A549 (cell line): ENCODE results near the gene CHD6. TPM values are rescaled to one million over a fixed set of nuclear protein-coding genes. Genes with fewer than 3 reads are reported as not detected.

Source experiments
- ATAC-seq, 2 experiments: fragments of 200-7000 bp in 1 of 2; fragments of >200 bp in 1 of 2; cut with Nextera tagmentation in 1 of 2; cut with Tn5 transposase in 1 of 2; 3 replicates each; pipeline versions ENCODE4 v1.8.0 to v1.9.1; 2018 to 2020; ENCODE audit warnings: mild to moderate bottlenecking in 1 of 2, moderate library complexity in 1 of 2
- CTCF ChIA-PET: fragments of 300-600 bp; sonication (Branson Sonifier 250); formaldehyde crosslinking; extraction: SDS; loops from one replicate; lab custom pipeline; 2021; ENCODE audit warnings: antibody characterized with exemption, inconsistent platforms; lab: Yijun Ruan, JAX
- POLR2A ChIA-PET: fragments of 350-600 bp; formaldehyde crosslinking; extraction: SDS; loops from one replicate; lab custom pipeline; 2021; ENCODE audit warnings: antibody characterized with exemption, inconsistent platforms; lab: Yijun Ruan, JAX
- DNase-seq, 2 experiments: peaks; one replicate each; pipeline versions ENCODE4 v3.0.0 to v3.0.0-alpha.2; 2011 to 2016; ENCODE audit warnings: low read depth in 1 of 2, low spot score in 1 of 2
- FAIRE-seq: peaks from 2 replicates; lab custom pipeline; 2011; peaks lifted over from hg19 to GRCh38; lab: Jason Lieb, UNC
- H3K27ac ChIP-seq, 2 experiments: fragments of >200 bp; sonication (Bioruptor Twin); formaldehyde crosslinking; 3 replicates each; pipeline ENCODE4 v1.5.1; 2016 to 2017
- H3K4me1 ChIP-seq: fragments of >200 bp; sonication (Bioruptor Twin); formaldehyde crosslinking; 3 replicates; pipeline ENCODE4 v1.6.1; 2016
- H3K4me2 ChIP-seq: fragments of >200 bp; sonication (Bioruptor Twin); formaldehyde crosslinking; 3 replicates; pipeline ENCODE4 v1.6.1; 2016
- H3K4me3 ChIP-seq: fragments of >200 bp; sonication (Bioruptor Twin); formaldehyde crosslinking; 3 replicates; pipeline ENCODE4 v1.5.1; 2016
- H3K9me3 ChIP-seq: fragments of >200 bp; sonication (Bioruptor Twin); formaldehyde crosslinking; 3 replicates; pipeline ENCODE4 v1.6.1; 2016
- CHD4 ChIP-seq: fragments of 200-600 bp; sonication (generic); IDR thresholded peaks from 2 replicates; pipeline ENCODE4 v1.6.1; 2016; ENCODE audit warnings: antibody characterized with exemption, mild to moderate bottlenecking, borderline replicate concordance
- EHMT2 ChIP-seq: fragments of 200-600 bp; sonication (generic); IDR thresholded peaks from 2 replicates; pipeline ENCODE4 v1.6.1; 2016; ENCODE audit warnings: antibody characterized with exemption, low read depth, mild to moderate bottlenecking, moderate library complexity
- HMGXB4 ChIP-seq: fragments of 250-450 bp; sonication (Bioruptor Pico); IDR thresholded peaks from 2 replicates; pipeline ENCODE4 v1.5.0; 2021; ENCODE audit warnings: mild to moderate bottlenecking, moderate library complexity, borderline replicate concordance
- HOXB5 ChIP-seq: fragments of 250-450 bp; sonication (Bioruptor Pico); IDR thresholded peaks from 2 replicates; pipeline ENCODE4 v1.5.0; 2020; ENCODE audit warnings: mild to moderate bottlenecking, moderate library complexity
- JUNB ChIP-seq: fragments of >200 bp; sonication (Bioruptor Twin); formaldehyde crosslinking; IDR thresholded peaks from 2 replicates; pipeline ENCODE4 v1.6.1; 2016
- MAX ChIP-seq: IDR thresholded peaks from 2 replicates; pipeline ENCODE4 v1.6.1; 2012
- MYC ChIP-seq: IDR thresholded peaks from 2 replicates; pipeline ENCODE4 v1.6.1; 2012; ENCODE audit warnings: mild to moderate bottlenecking, inconsistent platforms, low read length, improper control_type of control experiment, borderline replicate concordance
- POLR2A ChIP-seq: IDR thresholded peaks from 2 replicates; pipeline ENCODE4 v1.6.1; 2012; ENCODE audit warnings: mild to moderate bottlenecking, low read length
- POLR2AphosphoS2 ChIP-seq: conservative IDR thresholded peaks from 2 replicates; pipeline ENCODE4 v1.6.1; 2012; ENCODE audit warnings: low read length, improper control_type of control experiment, inconsistent platforms
- RAD21 ChIP-seq, 2 experiments: fragments of >200 bp in 1 of 2; sonication (Bioruptor Twin) in 1 of 2; formaldehyde crosslinking in 1 of 2; IDR thresholded peaks in 1 of 2; conservative IDR thresholded peaks in 1 of 2; 2 replicates in 1 of 2; 3 replicates in 1 of 2; pipeline ENCODE4 v1.6.1; 2012 to 2018; ENCODE audit warnings: inconsistent platforms in 1 of 2
- REST ChIP-seq: fragments of 200-600 bp; sonication (generic); IDR thresholded peaks from 2 replicates; pipeline ENCODE4 v1.6.1; 2016; ENCODE audit warnings: antibody characterized with exemption, mild to moderate bottlenecking, moderate library complexity
- RFX5 ChIP-seq: fragments of 450-650 bp; IDR thresholded peaks from 2 replicates; pipeline ENCODE4 v1.7.1; 2014; ENCODE audit warnings: antibody characterized with exemption, mild to moderate bottlenecking, moderate library complexity
- TFCP2L1 ChIP-seq: fragments of 250-450 bp; sonication (Bioruptor Pico); IDR thresholded peaks from 2 replicates; pipeline ENCODE4 v1.5.0; 2021; ENCODE audit warnings: mild to moderate bottlenecking
- ZNF302 ChIP-seq: fragments of 250-450 bp; sonication (Bioruptor Pico); IDR thresholded peaks from 2 replicates; pipeline ENCODE4 v1.9.0; 2021; ENCODE audit warnings: inconsistent platforms, mild to moderate bottlenecking, moderate library complexity
- WGBS: methylation state at CpG from one replicate; pipeline ENCODE4 v1.1.6; 2017; ENCODE audit errors: missing lambda C conversion rate; 5-methylcytosine and 5-hydroxymethylcytosine counted together
- polyA plus RNA-seq, 4 experiments: library from polyadenylated mRNA; depleted of rRNA in 3 of 4; stranded (reverse); fragments of >200 nt; fragmentation: RNase III in 1 of 4; extraction: RNeasy Plus Mini Kit Qiagen cat#74134 plus additional on column Dnase treatment in 1 of 4; gene quantifications; 2 replicates in 3 of 4; 3 replicates in 1 of 4; pipeline ENCODE4 v1.2.3, GENCODE V29; 2011 to 2017
- TF ChIP-seq, protein P1 (sequence below): fragments of >200 bp; sonication (Bioruptor Twin); formaldehyde crosslinking; IDR thresholded peaks from 2 replicates; pipeline ENCODE4 v1.6.1; 2016
- TF ChIP-seq, protein P2 (sequence below): fragments of 150-350 bp; IDR thresholded peaks from 2 replicates; pipeline ENCODE4 v1.6.1; 2014; ENCODE audit warnings: low read depth, mild to moderate bottlenecking, low read length
- TF ChIP-seq, protein P3 (sequence below): IDR thresholded peaks from 2 replicates; pipeline ENCODE4 v1.6.1; 2012

The CHD6 gene
- polyA plus RNA-seq, 2 of the 4 experiments (the other 2 are of a cell fraction), result 8.2 to 22.6 TPM

GRCh38 chr20:41524980-41525613 lies 93.1 kb downstream of the CHD6 start (continued):
- TF ChIP-seq ZNF302 (CRISPR knock-in tag), result no peak

GRCh38 chr20:41523857-41524256 lies 94.3 kb downstream of the CHD6 start:
- 94% methylated on average over 5 of the region's 5 CpGs for WGBS
- Histone ChIP-seq H3K27ac (no peak overlapping the region), H3K4me1 (no peaks in the 10 kb centered on the region), H3K9me3 (no peaks in the 10 kb centered on the region), H3K4me3 (no peak overlapping the region), H3K4me2 (no peak overlapping the region)
- TF ChIP-seq TFCP2L1 (no peak), RFX5 (no peak), POLR2A (no peak), POLR2AphosphoS2 (no peak), MYC (no peak), EHMT2 (no peak), HMGXB4 (CRISPR knock-in tag) (no peak), RAD21 (conservative IDR thresholded peaks at IDR 0.05 in 1 of 2, IDR thresholded peaks at IDR 0.05 in 1 of 2) (no peak), REST (no peak), MAX (no peak), CHD4 (no peak), HOXB5 (CRISPR knock-in tag) (no peak), JUNB (no peak)
- TF ChIP-seq, protein P1, sequence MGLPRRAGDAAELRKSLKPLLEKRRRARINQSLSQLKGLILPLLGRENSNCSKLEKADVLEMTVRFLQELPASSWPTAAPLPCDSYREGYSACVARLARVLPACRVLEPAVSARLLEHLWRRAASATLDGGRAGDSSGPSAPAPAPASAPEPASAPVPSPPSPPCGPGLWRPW, result no peak
- TF ChIP-seq, protein P2, sequence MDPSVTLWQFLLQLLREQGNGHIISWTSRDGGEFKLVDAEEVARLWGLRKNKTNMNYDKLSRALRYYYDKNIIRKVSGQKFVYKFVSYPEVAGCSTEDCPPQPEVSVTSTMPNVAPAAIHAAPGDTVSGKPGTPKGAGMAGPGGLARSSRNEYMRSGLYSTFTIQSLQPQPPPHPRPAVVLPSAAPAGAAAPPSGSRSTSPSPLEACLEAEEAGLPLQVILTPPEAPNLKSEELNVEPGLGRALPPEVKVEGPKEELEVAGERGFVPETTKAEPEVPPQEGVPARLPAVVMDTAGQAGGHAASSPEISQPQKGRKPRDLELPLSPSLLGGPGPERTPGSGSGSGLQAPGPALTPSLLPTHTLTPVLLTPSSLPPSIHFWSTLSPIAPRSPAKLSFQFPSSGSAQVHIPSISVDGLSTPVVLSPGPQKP, result no peak
- TF ChIP-seq, protein P3, sequence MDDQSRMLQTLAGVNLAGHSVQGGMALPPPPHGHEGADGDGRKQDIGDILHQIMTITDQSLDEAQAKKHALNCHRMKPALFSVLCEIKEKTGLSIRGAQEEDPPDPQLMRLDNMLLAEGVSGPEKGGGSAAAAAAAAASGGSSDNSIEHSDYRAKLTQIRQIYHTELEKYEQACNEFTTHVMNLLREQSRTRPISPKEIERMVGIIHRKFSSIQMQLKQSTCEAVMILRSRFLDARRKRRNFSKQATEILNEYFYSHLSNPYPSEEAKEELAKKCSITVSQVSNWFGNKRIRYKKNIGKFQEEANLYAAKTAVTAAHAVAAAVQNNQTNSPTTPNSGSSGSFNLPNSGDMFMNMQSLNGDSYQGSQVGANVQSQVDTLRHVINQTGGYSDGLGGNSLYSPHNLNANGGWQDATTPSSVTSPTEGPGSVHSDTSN, result no peak
- FAIRE-seq, result no peak
- ChIA-PET POLR2A (no interaction called here), CTCF (no interaction called here)
- ATAC-seq, result no peak
- DNase-seq, result no peak
